ENCODE results near the gene CPM. TPM values are rescaled to one million over a fixed set of nuclear protein-coding genes. Genes with fewer than 3 reads are reported as not detected.

The CPM gene
- total and polyA plus RNA-seq, 12 donors = 2.1 to 17.8 (median 5.4) TPM

DNA sequence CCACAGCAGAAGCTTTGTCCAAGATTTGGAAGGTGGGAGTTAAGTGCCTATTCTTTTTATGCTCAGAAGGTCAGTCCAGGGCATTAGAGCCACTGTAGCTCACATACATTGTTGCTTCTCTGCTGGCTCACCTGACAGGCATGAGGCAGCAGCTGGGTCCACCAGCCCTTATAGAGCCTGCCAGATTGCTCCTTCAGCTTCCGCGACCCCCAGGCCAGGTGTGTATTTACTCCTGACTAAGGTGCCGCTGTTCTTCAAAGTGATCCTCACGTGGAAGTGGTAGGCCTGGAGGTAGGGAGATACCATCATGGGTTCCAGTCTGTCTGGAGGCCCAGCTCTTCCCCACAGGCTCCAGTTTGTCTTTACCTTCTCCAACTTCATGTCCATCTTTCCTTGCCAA is 17.5 kb upstream of the CPM start:
- no peak for TF ChIP-seq CTCF (IDR thresholded peaks at IDR 0.05)
- ATAC-seq (no peak), DNase-seq (no peak)
- Histone ChIP-seq H3K36me3 (no peaks in the 10 kb centered on the region), H3K4me1 (peaks cover 0 to 25% (median 0%) of the 10 kb centered on the region in 9 donors), H3K27ac (no peak overlapping the region), H3K27me3 (no peaks in the 10 kb centered on the region), H3K9me3 (no peaks in the 10 kb centered on the region), H3K4me3 (no peak overlapping the region)
- WGBS, 2 donors = 91 to 97% methylated on average over 4 of the region's 4 CpGs
- intact Hi-C loops (cut with DNase I) = no loop called here

DNA sequence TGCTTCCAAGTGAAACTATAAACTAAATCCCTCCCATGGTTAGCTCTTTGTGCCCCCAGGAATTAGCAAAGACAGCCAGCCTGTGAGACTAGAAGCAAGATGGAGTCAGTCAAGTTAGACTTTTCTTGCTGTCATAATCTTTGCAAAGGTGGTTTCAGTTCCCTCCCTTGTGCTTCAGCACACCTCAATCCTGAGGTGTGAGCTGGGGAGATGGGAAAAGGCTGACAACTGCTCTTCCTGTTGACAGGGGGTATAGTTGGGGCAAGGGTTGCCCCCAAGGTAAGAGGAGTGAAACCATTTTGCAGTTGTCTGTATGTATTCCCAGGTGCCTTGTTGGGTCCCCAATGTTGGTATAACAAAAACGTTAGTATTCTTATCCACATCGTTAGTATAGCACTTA is 12.3 kb upstream of the CPM start:
- TF ChIP-seq CTCF (IDR thresholded peaks at IDR 0.05) = no peak
- Histone ChIP-seq H3K36me3 (no peaks in the 10 kb centered on the region), H3K4me3 (no peak overlapping the region), H3K27me3 (no peaks in the 10 kb centered on the region), H3K4me1 (peaks cover 0 to 7% (median 0%) of the 10 kb centered on the region in 9 donors), H3K9me3 (no peaks in the 10 kb centered on the region), H3K27ac (no peak overlapping the region)
- no peak for DNase-seq
- no peak for ATAC-seq
- intact Hi-C loops (cut with DNase I) = loop anchor here in 1 of 10 donors (10.0 kb wide), 1 partner anchor 130 kb away; no protein-coding TSS in a partner anchor
- WGBS, 2 donors = 61 to 62% methylated on average over 2 of the region's 2 CpGs

DNA sequence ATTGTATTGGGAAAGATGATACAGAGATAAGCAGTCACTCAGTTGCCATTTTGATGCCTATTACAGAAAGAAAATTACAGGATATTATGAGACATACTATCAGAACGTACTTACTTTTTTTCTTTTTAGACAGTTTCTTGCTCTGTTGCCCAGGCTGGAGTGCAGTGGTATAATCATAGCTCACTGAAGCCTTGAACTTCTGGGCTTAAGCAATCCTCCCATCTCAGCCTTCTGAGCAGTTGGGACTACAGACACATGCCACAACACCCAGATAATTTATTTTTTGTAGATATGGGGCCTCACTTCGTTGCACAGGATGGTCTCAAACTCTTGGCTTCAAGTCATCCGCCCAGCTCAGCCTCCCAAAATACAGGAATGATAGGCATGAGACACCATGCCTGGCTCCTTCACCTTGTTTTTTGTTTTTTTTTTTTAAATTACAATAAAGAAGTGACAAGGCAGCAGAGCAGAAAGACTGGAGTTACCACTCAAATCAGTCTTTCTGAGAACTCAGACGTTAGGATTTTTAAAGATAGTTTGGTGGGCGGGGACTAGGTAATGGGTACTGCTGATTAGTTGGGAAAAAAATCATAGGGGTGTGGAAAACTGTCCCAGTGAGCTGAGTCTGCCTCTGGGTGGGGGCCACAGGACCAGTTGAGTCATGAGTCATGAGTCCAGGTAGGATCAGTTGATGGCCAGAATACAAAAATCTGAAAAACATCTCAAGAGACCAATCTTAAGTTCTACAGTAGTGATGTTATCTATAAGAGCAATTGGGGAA is 11.5 kb upstream of the CPM start:
- ATAC-seq (no peak), DNase-seq (no peak)
- no peaks in the 10 kb centered on the region for H3K9me3 ChIP-seq
- TF ChIP-seq CTCF (IDR thresholded peaks at IDR 0.05) = no peak
- H3K4me1 ChIP-seq = peaks cover 0 to 7% (median 0%) of the 10 kb centered on the region in 9 donors
- H3K36me3 ChIP-seq = no peaks in the 10 kb centered on the region
- H3K4me3 ChIP-seq = no peak overlapping the region
- intact Hi-C loops (cut with DNase I) = loop anchor here in 1 of 10 donors (10.0 kb wide), 1 partner anchor 130 kb away; no protein-coding TSS in a partner anchor
- 68 to 74% methylated on average over 5 of the region's 5 CpGs for WGBS, 2 donors
- H3K27me3 ChIP-seq = no peaks in the 10 kb centered on the region
- H3K27ac ChIP-seq = no peak overlapping the region

DNA sequence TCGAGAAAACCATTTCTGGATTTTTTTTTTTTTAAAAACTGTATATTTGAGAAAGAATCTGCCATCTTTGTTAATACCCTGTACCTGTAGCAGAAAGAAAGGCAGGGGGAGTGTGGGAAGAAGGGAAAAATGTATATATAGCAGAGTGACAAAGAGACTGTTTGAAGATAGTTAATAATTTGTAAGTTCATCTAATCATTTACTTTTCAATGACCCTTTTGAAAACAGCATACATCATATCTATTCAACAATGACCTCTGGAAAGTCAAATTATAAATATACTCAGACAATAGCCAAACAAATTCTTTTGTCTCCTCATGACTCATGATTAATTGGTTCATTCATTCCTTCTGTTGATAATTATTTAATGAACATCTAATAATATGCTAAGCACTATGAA is 10.9 kb upstream of the CPM start:
- 91 to 93% methylated on average over 1 of the region's 1 CpG for WGBS, 2 donors
- Histone ChIP-seq H3K27ac (no peak overlapping the region), H3K27me3 (no peaks in the 10 kb centered on the region), H3K4me3 (no peak overlapping the region), H3K36me3 (no peaks in the 10 kb centered on the region), H3K9me3 (no peaks in the 10 kb centered on the region), H3K4me1 (peaks cover 0 to 7% (median 0%) of the 10 kb centered on the region in 9 donors)
- DNase-seq (no peak), ATAC-seq (no peak)
- no peak for TF ChIP-seq CTCF (IDR thresholded peaks at IDR 0.05)
- intact Hi-C loops (cut with DNase I) = loop anchor here in 1 of 10 donors (10.0 kb wide), 1 partner anchor 131 kb away; no protein-coding TSS in a partner anchor

Measured in heart right ventricle (tissue), 16 donors.